ENCODE measurements around the gene DAAM1.

The DAAM1 gene

GRCh38 chr14:59313658-59314608 is 125.5 kb downstream of the DAAM1 start:
- DNase-seq (ENCODE audit: low spot score) = no peak
- no peak for FAIRE-seq

GRCh38 chr14:59314953-59315599 is 126.6 kb downstream of the DAAM1 start:
- no peak for DNase-seq (ENCODE audit: low spot score)
- peak; percentile 17 for FAIRE-seq

- FAIRE-seq = no peak
- DNase-seq (ENCODE audit: low spot score) = no peak
These were observed 127.8 kb downstream of the DAAM1 start for GRCh38 chr14:59316151-59316830.

DNA sequence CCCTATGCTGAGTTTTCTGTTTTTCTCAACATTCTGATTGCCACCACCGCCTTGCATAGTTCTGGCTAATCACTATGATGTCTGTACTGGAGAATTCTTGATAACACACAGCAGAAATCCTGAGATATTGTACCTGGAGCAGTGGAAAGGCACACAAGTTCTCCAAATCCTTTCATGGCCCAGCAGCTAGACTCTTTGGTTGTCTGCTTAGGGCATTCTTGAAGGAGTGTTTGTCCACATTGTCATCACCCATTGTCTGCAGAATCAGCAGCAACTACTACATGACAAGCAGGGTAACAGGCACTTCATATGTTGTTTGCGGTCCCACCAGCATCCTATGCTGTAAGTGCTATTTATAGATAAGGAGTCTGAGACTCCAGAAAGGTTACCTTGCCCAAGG is 128.9 kb downstream of the DAAM1 start:
- no peak for DNase-seq (ENCODE audit: low spot score)
- FAIRE-seq = no peak

DNA sequence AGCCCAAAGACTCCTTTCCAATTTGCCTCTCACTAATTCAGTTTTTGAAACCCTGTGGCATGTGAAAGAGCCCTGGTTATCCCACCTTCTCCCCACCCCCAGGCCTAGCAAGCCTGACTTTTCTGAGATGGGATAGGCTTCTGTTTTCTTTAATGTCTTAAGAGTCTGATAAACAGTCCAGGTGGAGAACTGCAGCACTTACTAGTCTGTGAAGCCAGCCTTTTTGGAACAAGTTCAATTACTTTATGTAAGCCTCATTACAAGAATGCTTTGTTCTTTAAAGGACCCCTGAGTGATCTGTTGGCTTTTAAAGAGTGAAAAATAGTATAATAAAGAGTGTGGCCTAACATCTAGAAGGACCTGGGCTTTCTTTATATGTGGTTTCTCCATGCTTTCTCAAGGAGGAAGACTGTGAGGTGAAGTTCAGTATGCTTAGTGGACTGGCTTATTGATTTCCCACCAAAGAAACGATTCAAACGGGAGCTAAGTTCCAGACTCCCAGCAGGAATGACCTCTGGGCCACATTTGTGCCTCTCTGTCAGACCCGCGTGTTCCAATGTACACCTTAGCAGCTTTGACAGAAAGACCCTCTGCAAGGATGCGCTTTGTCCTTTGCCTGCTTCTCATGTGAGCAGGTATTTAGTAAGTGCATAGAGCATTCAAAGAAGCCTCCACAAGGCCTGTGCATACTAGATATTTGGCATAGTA is 129.5 kb downstream of the DAAM1 start:
- DNase-seq (ENCODE audit: low spot score) = no peak
- FAIRE-seq = no peak

- FAIRE-seq (no peak), DNase-seq (ENCODE audit: low spot score) (no peak)
These were observed 130.4 kb downstream of the DAAM1 start for GRCh38 chr14:59318908-59319307.

DNA sequence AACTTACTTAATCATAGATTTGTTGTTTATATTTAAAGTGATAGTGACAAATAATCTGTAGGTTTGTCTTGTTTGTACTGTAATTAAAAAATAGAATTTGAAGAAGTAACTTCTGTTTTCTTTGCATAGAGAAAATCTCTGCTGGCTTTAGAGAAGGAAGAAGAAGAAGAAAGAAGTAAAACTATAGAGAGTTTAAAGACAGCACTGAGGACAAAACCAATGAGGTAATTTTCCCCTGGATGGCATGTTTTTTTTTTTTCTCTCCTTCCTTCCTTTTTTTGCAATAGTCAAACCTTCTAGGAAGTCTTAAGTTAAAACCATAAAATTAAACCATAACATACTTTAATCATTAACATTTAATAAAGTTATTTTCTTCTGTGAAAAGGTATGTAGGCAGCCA is 131.9 kb downstream of the DAAM1 start:
- FAIRE-seq = no peak
- DNase-seq (ENCODE audit: low spot score) = no peak

GRCh38 chr14:59320763-59321625 is 132.5 kb downstream of the DAAM1 start:
- FAIRE-seq = no peak
- no peak for DNase-seq (ENCODE audit: low spot score)

GRCh38 chr14:59321626-59321949 is 133.1 kb downstream of the DAAM1 start:
- DNase-seq (ENCODE audit: low spot score) (no peak), FAIRE-seq (no peak)

GRCh38 chr14:59325906-59326305 is 137.4 kb downstream of the DAAM1 start:
- FAIRE-seq = no peak

DNA sequence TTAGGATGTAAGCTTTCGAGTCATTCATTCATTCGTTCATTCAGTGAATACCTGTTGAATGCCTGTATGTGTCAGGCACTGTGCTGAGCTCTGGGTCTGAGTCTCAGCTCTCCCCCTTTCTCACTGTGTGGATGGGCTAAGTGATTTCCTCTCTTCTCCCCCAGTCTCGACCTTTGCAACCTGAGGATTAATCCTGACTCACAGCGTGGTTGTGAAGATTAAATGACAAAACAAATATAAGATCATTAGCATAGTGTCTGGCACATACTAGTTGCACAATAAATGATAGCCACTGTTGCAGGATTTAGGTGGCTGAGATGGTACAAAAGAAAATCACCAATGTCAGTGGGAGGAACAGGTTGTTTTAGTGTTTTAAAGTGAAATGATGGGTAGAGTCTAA is 140.0 kb downstream of the DAAM1 start:
- FAIRE-seq (no peak), DNase-seq (ENCODE audit: low spot score) (no peak)

More at GRCh38 chr14:59325906-59326305, 137.4 kb downstream of the DAAM1 start:
- DNase-seq (ENCODE audit: low spot score) = no peak

GRCh38 chr14:59330455-59330854 is 142.0 kb downstream of the DAAM1 start:
- DNase-seq (ENCODE audit: low spot score) (no peak), FAIRE-seq (no peak)

- no peak for DNase-seq (ENCODE audit: low spot score)
- FAIRE-seq = no peak
These were observed 142.8 kb downstream of the DAAM1 start for GRCh38 chr14:59331217-59331616.

- FAIRE-seq (no peak), DNase-seq (ENCODE audit: low spot score) (no peak)
These were observed 144.3 kb downstream of the DAAM1 start for GRCh38 chr14:59332727-59333126.

GRCh38 chr14:59333235-59333634 is 144.8 kb downstream of the DAAM1 start:
- DNase-seq (ENCODE audit: low spot score) = no peak
- no peak for FAIRE-seq

DNA sequence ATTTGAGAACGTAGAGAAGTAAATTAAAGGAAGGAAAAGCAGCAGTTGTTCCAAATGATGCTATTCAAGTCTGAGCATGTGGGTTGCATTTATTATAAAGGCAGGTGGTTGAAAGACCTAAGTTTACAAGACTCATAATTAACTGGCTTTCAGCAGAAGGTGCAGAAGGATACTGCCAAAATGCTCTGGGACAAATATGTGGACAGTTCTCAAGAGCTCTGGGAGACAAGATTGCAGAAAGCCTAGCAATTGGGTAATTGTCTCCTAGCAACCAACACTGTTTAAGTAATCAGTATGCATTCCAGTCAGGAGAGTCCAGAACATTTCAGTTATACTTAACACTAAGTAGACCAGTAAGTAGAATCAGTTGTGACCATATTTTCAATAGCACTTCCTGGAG is 145.2 kb downstream of the DAAM1 start:
- no peak for FAIRE-seq
- DNase-seq (ENCODE audit: low spot score) = no peak

DNA sequence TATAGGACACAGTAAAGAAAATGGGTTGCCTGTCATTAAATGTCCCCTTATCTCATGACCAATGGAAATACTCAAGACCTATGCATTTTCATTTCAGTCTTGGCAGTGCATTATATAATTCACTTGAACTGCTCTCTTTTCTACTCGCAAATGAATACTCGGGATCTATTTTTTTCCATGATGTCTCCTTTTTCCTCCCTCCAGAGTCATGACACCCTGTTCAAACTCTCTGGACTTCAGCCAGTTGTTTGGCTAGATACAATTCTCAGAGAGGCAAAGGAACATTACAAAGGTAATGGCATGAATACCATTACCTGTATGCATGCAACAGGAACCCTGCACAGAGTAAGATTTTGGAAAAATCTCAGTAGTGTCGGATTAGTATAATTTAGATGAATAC is 145.8 kb downstream of the DAAM1 start:
- no peak for DNase-seq (ENCODE audit: low spot score)
- FAIRE-seq = no peak

- DNase-seq (ENCODE audit: low spot score) (no peak), FAIRE-seq (no peak)
These were observed 147.6 kb downstream of the DAAM1 start for GRCh38 chr14:59336098-59336497.

DNA sequence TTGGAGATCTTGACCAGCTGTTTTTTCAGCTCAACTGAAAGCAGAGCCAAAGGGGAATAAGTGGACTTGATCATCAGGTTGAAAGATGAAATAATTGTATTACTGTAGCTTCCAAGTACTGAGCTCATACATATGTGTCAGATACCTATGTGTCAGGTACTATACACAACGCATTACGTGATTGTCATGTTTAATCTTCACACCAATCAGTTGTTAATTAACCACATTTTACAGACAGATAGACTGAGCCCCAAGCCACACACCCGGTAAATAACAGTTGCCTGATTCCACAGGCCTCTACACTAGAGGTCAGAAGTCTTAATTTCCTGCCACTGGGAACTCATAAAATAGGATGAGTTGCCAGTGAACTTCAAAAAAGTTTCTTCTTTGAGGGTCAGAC is 148.2 kb downstream of the DAAM1 start:
- FAIRE-seq (peak; percentile 32), DNase-seq (ENCODE audit: low spot score) (no peak)

DNA sequence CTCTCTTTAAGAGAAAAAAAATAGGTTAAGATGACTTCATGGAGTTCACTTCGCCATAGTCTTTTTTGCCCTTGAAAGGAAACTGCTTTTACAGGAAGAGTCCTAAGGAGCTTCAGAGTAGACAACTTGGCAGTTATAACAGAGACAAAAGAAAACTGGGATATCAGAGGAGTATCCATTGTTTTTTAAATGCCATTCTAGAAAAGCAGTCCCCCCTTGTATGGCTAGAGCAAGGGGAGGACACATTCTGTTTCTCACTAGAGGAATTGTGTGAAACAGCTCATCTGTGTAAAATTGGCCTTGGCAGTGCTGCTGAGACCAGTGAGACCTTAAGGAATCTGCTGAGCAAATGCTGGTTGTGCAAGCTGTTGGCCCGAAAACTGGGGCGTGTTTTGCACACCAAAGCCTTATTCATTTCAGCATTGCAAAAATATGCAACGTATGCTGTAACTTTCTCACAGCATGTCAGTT is 148.7 kb downstream of the DAAM1 start:
- DNase-seq (ENCODE audit: low spot score) = no peak
- FAIRE-seq = no peak

GRCh38 chr14:59338761-59339160 is 150.3 kb downstream of the DAAM1 start:
- FAIRE-seq (no peak), DNase-seq (ENCODE audit: low spot score) (no peak)

All from urothelium cell line (cell line).